ES-I3 (cell line): ENCODE data around the gene OR4D2.

Source experiments
- H3K36me3 ChIP-seq: 2 replicates; pipeline ENCODE4 v1.6.1; 2013; ENCODE audit warnings: mild to moderate bottlenecking, low read length, control low read depth, moderate library complexity; ENCODE audit not compliant: insufficient read depth
- H3K4me1 ChIP-seq: 2 replicates; pipeline ENCODE4 v1.6.1; 2013; ENCODE audit warnings: mild to moderate bottlenecking, control low read depth, low read length; ENCODE audit not compliant: insufficient read depth
- H3K9ac ChIP-seq: 2 replicates; pipeline ENCODE4 v1.6.1; 2013; ENCODE audit warnings: low read depth, mild to moderate bottlenecking, low read length, moderate library complexity
- H3K9me3 ChIP-seq: 2 replicates; pipeline ENCODE4 v1.6.1; 2013; ENCODE audit warnings: mild to moderate bottlenecking, low read length, moderate library complexity; ENCODE audit not compliant: control insufficient read depth, insufficient read depth

The OR4D2 gene

GRCh38 chr17:58187063-58187462 is 20.3 kb downstream of the OR4D2 start:
- H3K36me3 ChIP-seq = no peaks in the 10 kb centered on the region

DNA sequence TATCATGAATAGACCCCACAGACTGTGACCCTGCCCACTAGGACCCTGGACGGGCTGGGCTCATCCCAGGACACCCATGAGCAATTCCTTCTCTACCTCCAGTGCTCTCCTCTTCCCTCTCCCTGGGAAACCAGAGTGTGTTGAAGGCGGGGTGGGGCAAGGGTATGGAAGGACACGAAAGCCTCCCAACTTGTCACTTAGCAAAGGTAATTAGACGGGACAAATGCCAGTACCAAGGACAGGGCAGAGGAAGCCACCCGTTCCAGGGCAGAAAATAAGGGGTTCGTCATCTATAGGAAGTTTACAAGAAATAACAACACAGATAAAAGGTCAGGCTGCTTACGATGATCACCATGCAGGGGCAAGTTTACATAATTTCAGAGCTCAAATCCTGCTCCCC is 20.9 kb downstream of the OR4D2 start:
- Histone ChIP-seq H3K4me1 (peaks cover 7% of the 10 kb centered on the region; the same call in 1 of the 2 replicates), H3K9me3 (no peaks in the 10 kb centered on the region)

More at GRCh38 chr17:58187063-58187462, 20.3 kb downstream of the OR4D2 start:
- Histone ChIP-seq H3K4me1 (peaks cover 7% of the 10 kb centered on the region; the same call in 1 of the 2 replicates), H3K9me3 (no peaks in the 10 kb centered on the region), H3K9ac (no peak overlapping the region)

DNA sequence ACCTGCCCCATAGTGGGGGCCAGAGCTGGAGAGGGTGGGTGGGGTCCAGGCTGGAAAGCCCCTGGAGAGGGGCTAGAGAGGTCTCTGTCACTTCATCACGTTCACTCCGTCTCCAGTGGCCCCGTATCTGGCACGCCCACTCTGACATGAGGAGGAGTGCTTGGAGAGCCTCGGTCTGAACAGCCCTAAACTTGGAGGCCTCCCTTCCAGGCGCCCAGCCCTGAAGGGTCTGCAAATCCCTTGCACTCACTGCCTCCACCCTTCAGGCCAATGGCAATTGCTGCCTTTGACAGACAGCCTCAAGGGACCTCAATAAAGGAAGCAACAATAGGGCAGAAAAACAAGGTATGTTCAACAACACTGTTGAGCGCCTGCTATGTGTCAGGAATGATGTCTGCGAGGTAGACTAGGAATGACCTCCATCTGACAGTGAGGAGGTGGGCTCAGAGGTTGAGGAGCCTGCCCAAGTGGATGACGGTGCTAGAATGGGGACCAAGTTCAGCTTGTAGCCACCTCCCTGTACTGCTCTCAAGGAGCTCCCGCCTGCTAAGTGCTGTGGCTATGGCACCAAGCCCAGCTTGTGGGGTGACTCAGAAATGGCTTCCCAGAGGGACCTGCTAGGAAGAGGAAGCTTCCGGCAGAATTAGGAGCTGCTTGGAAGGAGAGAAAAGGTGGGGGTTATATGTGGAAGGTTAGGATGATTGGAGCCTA is 22.8 kb downstream of the OR4D2 start:
- Histone ChIP-seq H3K4me1 (peaks cover 3% of the 10 kb centered on the region; the same call in 1 of the 2 replicates), H3K9ac (no peak overlapping the region), H3K36me3 (no peaks in the 10 kb centered on the region), H3K9me3 (no peaks in the 10 kb centered on the region)

More for the DNA sequence above, 20.9 kb downstream of the OR4D2 start:
- no peaks in the 10 kb centered on the region for H3K36me3 ChIP-seq
- no peak overlapping the region for H3K9ac ChIP-seq

DNA sequence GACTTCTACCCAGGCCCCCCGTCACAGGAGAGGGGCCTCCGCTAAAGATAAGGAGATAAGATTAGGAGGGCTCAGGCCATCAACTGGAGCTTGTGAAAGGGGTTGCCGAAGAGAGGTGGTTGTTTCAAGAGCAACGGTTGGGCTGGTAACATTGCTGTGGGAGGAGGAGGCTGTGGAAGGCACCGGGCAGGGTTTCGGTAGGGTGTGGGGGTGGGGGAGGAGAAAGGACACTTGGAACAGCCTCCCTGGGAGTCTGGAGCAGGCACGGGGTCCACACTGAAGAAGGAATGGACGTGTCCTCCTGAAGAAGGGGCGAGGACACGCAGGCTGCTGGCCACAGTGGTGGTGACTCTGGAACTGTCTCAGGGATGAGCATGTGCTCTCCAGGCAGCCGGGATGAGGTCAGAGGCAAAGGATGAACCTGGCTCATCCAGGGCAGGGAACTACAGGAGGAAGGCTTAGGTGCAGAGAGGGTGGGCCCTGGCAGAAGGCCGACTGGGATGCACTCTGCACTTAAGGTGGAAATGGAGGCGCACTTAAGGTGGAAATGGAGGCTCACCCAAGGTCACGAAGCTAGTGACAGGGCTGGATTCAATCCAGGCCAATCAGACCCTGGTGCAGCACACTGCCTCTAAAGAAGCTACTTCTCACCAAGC is 24.6 kb downstream of the OR4D2 start:
- H3K9me3 ChIP-seq = no peaks in the 10 kb centered on the region
- H3K9ac ChIP-seq = no peak overlapping the region
- no peaks in the 10 kb centered on the region for H3K36me3 ChIP-seq
- no peaks in the 10 kb centered on the region for H3K4me1 ChIP-seq

DNA sequence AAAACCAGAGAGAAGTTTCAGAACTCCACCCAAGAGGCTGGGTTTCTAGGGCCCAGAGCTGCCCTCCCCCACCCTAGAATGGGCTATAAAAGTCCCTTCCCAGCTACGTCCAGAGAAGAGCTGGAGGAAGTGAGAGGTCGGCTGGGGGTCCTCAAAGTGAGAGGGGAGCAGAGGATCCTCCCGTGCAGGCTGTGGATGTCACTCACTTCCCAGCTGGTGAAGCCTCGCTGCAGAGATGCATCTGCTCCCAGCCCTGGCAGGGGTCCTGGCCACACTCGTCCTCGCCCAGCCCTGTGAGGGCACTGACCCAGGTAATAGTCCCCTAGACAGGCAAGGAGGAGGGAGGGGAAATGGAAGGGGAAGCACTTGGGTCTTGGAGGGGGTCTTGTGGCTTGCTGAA is 25.8 kb downstream of the OR4D2 start, which contains the start of gene EPX:
EPX (plus strand) TSS at position 115 of the 400 bp plus-strand sequence; CDS start at position 236, 121 bp downstream.
- no peaks in the 10 kb centered on the region for H3K4me1 ChIP-seq
- no peak within 1 kb of the TSS for H3K9ac ChIP-seq

DNA sequence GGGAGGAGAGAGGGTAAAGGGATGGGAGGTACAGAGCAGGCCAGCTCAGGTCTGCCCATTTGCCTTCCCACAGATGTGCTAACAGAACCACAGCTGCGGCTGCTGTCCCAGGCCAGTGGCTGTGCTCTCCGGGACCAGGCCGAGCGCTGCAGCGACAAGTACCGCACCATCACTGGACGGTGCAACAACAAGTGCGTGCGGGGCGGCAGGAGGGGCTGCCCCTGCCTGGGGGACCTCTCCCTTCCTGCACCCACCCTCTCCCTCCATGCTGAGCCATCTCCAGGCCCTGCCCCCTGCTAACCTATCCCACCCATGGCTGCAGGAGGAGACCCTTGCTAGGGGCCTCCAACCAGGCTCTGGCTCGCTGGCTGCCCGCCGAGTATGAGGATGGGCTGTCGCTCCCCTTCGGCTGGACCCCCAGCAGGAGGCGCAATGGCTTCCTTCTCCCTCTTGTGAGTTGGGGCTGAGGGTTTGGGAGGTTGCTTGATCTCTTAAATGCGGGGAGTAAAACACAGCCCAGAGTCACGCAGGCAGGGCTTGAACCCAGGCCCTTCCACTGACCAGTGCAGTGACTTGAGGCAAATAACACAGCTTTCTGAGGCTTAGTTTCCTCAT is 27.0 kb downstream of the OR4D2 start:
- Histone ChIP-seq H3K4me1 (no peaks in the 10 kb centered on the region), H3K36me3 (no peaks in the 10 kb centered on the region), H3K9ac (no peak overlapping the region), H3K9me3 (no peaks in the 10 kb centered on the region)

More for the DNA sequence above, 25.8 kb downstream of the OR4D2 start, which contains the start of gene EPX:
- Histone ChIP-seq H3K36me3 (no peaks in the 10 kb centered on the region), H3K9me3 (no peaks in the 10 kb centered on the region)

DNA sequence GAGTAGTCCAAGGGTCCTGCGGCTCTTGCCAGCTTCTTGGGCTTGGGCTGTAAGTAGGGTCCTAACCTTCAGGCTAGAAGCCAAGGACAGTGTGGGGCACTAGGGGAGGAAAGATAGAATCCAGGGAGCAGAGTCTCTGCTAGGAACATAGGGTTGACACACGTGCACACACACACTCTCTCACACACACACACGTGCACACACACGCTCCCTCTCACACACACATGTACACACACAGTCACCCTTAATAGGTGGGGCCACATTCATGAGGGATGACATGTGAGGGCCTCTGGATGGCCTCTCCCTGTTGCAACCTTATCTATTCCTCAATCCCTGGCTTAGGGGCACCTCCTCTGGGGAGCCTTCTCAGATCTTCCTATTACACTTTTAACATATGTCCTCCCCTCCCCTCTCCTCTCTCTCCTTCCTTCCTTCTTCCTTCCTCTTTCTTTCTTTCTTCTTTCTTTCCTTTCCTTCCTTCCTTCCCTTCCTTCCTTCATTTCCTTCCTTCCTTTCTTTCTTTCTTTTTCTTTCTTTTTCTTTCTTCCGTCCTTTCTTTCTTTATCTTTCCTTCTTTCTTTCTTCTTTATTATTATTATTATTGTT is 28.8 kb downstream of the OR4D2 start:
- no peak overlapping the region for H3K9ac ChIP-seq
- no peaks in the 10 kb centered on the region for H3K9me3 ChIP-seq
- no peaks in the 10 kb centered on the region for H3K4me1 ChIP-seq
- no peaks in the 10 kb centered on the region for H3K36me3 ChIP-seq

DNA sequence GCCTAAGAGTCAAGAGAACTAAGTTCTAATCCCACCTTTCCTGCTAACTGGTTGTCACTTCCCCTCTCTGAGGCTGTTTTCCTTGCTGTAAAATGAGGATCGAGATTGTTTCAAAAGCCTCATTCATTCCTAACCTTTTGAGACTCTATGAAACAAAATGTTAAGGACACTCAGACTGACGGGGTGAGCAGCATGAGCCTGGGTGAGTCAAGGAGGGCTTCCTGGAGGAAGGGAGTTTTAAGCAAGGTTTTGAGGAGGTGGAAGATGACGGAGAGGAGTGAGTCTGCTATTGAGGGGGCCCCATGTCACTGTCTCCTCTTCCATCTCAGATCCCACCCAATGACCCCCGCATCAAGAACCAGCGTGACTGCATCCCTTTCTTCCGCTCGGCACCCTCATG is 29.8 kb downstream of the OR4D2 start:
- H3K9ac ChIP-seq = no peak overlapping the region
- H3K4me1 ChIP-seq = no peaks in the 10 kb centered on the region
- no peaks in the 10 kb centered on the region for H3K36me3 ChIP-seq
- H3K9me3 ChIP-seq = no peaks in the 10 kb centered on the region

DNA sequence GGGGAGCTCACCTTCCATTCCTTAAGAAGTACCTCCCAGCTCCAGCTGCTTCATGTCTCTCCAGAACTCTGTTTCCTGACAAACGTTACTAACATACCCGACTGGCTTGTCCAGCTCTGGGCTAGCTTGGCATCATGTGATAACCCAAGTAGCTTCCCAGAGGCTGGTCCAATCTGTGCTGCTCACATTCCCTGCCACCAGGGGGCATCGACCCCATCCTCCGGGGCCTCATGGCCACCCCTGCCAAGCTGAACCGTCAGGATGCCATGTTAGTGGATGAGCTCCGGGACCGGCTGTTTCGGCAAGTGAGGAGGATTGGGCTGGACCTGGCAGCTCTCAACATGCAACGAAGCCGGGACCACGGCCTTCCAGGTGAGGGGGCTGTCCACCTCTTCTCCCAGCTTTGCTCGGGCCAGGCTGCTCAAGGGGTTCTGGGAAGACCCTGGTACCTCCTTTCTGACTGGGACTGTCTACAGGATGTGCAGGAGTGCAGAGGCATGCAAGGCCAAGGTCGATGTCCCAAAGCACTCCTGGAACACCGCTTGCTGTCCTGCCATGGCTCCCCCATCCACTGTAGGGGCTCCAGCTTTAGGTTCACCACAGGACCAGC is 33.3 kb downstream of the OR4D2 start:
- H3K4me1 ChIP-seq = no peaks in the 10 kb centered on the region
- no peaks in the 10 kb centered on the region for H3K36me3 ChIP-seq
- no peaks in the 10 kb centered on the region for H3K9me3 ChIP-seq
- no peak overlapping the region; the same call in 1 of the 2 replicates for H3K9ac ChIP-seq

DNA sequence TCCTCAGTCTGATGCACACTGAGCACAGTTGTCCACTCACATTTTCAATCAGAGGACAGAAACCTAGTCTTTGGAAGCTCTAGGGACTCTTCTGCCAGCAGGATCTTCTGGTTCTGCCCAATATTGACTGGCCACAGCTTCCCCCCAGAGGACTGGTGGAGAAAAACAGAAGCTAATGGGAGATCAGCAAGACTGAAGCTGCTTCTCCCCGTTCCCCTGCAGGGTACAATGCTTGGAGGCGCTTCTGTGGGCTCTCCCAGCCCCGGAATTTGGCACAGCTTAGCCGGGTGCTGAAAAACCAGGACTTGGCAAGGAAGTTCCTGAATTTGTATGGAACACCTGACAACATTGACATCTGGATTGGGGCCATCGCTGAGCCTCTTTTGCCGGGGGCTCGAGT is 36.1 kb downstream of the OR4D2 start:
- H3K9me3 ChIP-seq = no peaks in the 10 kb centered on the region
- H3K36me3 ChIP-seq = no peaks in the 10 kb centered on the region
- no peak overlapping the region for H3K9ac ChIP-seq
- no peaks in the 10 kb centered on the region for H3K4me1 ChIP-seq

GRCh38 chr17:58204796-58205195 is 38.0 kb downstream of the OR4D2 start:
- Histone ChIP-seq H3K9ac (no peak overlapping the region), H3K9me3 (no peaks in the 10 kb centered on the region), H3K36me3 (peaks cover 4% of the 10 kb centered on the region; the same call in 1 of the 2 replicates), H3K4me1 (no peaks in the 10 kb centered on the region)

DNA sequence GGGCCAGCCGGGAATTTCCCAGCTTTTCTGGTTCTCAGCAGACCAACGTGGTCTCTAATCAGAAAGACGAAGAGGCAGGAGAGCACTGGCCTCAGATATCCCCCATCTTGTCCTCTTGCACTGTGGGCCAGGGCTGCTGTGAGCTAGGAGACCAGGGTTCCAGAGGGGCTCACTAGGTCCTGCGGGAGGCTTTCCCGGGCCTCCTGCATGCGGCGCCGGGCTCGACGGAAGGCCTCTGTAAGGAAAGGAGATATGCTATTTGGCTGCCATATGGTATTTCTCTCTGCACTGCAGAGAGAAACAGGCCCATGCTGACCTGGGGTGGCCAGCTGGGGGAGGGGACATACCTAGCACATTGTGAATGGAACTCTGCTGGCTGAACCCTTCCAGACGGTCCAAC is 39.2 kb downstream of the OR4D2 start:
- no peak overlapping the region for H3K9ac ChIP-seq
- H3K4me1 ChIP-seq = no peaks in the 10 kb centered on the region

GRCh38 chr17:58207451-58207850 is 40.7 kb downstream of the OR4D2 start:
- Histone ChIP-seq H3K9ac (no peak overlapping the region), H3K36me3 (peaks cover 13% of the 10 kb centered on the region; the same call in 1 of the 2 replicates), H3K9me3 (no peaks in the 10 kb centered on the region), H3K4me1 (no peaks in the 10 kb centered on the region)

More for the DNA sequence above, 39.2 kb downstream of the OR4D2 start:
- peaks cover 8% of the 10 kb centered on the region; the same call in 1 of the 2 replicates for H3K36me3 ChIP-seq
- H3K9me3 ChIP-seq = no peaks in the 10 kb centered on the region

- H3K4me1 ChIP-seq = no peaks in the 10 kb centered on the region
- H3K9ac ChIP-seq = no peak overlapping the region
- no peaks in the 10 kb centered on the region for H3K9me3 ChIP-seq
- peaks cover 16% of the 10 kb centered on the region; the same call in 1 of the 2 replicates for H3K36me3 ChIP-seq
These were observed 41.6 kb downstream of the OR4D2 start for GRCh38 chr17:58208344-58208743.
